Effector memory CD4-positive, alpha-beta T cell (primary cell): ENCODE results near the gene HAAO.

Experiments used
- DNase-seq, 3 donors: peaks; one replicate each; pipeline ENCODE4 v3.0.0-alpha.2; 2020
- H3K27ac ChIP-seq: 2 replicates; pipeline ENCODE4 v1.7.0; 2013; ENCODE audit warnings: mild to moderate bottlenecking, low read length, moderate library complexity; ENCODE audit not compliant: insufficient read depth, poor library complexity, severe bottlenecking
- H3K27me3 ChIP-seq: replicated peaks from 2 replicates; pipeline ENCODE4 v1.7.0; 2013; ENCODE audit warnings: mild to moderate bottlenecking, low read length; ENCODE audit not compliant: insufficient read depth, control insufficient read depth, poor library complexity, severe bottlenecking
- H3K36me3 ChIP-seq: 2 replicates; pipeline ENCODE4 v1.7.0; 2013; ENCODE audit warnings: mild to moderate bottlenecking, low read length, moderate library complexity; ENCODE audit not compliant: control insufficient read depth, insufficient read depth
- H3K4me1 ChIP-seq: 2 replicates; pipeline ENCODE4 v1.7.0; 2013; ENCODE audit warnings: low read length, mild to moderate bottlenecking; ENCODE audit not compliant: control insufficient read depth, insufficient read depth, poor library complexity, severe bottlenecking
- H3K4me3 ChIP-seq: 2 replicates; pipeline ENCODE4 v1.7.0; 2013; ENCODE audit warnings: low read length, low read depth, mild to moderate bottlenecking; ENCODE audit not compliant: insufficient read depth, poor library complexity, severe bottlenecking
- H3K9me3 ChIP-seq: 2 replicates; pipeline ENCODE4 v1.7.0; 2013; ENCODE audit warnings: mild to moderate bottlenecking, low read length, moderate library complexity; ENCODE audit not compliant: control insufficient read depth

The HAAO gene

DNA sequence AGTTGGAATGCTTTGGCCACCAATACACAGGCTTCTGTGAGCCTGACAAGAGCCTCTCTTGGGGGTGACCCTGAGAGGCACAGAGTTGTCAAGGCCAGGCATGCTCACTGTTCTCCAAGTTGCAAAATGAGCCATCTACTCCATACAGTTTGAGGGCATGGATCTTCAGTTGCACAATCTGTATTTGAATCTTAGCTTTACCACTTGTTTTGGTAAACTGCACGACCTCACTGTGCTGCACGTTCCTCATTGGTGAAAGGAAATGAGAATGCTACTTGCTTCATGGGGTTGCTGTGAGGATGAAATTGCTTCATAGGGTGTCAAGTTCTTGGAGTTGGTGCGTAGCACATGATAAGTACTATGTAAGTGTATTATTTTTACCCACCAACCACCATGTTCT lies 12.0 kb upstream of the HAAO start:
- Histone ChIP-seq H3K4me1 (no peaks in the 10 kb centered on the region), H3K36me3 (no peaks in the 10 kb centered on the region), H3K27ac (no peak overlapping the region), H3K9me3 (no peaks in the 10 kb centered on the region), H3K4me3 (no peak overlapping the region), H3K27me3 (no peaks in the 10 kb centered on the region)
- DNase-seq = no peak

DNA sequence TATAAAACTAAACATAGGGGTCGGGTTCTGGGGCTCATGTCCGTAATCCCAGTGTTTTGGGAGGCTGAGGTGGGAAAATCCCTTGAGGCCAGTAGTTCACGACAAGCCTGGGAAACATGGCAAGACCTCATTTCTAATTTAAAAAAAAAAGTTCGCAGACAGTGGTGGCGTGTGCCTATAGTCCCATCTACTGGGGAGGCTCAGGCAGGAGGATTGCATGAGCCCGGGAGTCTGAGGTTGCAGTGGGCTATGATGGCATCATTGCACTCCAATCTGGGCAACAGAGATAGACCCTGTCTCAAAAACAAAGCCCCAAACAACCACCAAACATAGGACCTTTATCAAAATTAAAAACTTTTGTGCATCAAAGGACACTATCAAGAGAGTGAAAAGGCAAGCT lies 9.8 kb upstream of the HAAO start:
- DNase-seq = no peak
- no peaks in the 10 kb centered on the region for H3K27me3 ChIP-seq
- H3K36me3 ChIP-seq = no peaks in the 10 kb centered on the region
- no peak overlapping the region for H3K4me3 ChIP-seq
- no peaks in the 10 kb centered on the region for H3K9me3 ChIP-seq
- H3K4me1 ChIP-seq = no peaks in the 10 kb centered on the region
- H3K27ac ChIP-seq = no peak overlapping the region

DNA sequence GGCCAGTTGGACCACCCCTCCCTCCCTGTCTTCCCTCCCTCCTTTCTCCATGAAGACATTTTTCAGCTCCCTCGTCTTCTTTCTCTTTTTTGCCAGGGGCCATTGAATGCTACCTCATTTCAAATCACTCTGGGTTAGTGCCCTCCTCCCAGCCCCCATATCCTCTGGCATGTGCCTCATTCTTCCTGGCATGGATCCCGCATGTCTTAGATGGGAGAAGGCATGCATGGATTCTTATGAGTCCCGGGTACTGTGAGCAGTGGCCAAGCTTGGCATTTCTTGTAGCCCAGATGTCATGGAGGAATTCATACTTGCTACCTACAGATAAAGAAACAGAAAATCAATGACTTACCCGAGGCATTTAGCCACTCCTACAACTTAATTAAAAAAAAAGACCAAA lies 9.0 kb upstream of the HAAO start:
- Histone ChIP-seq H3K27ac (no peak overlapping the region), H3K4me3 (no peak overlapping the region), H3K4me1 (no peaks in the 10 kb centered on the region), H3K27me3 (no peaks in the 10 kb centered on the region), H3K36me3 (no peaks in the 10 kb centered on the region), H3K9me3 (no peaks in the 10 kb centered on the region)
- no peak for DNase-seq

DNA sequence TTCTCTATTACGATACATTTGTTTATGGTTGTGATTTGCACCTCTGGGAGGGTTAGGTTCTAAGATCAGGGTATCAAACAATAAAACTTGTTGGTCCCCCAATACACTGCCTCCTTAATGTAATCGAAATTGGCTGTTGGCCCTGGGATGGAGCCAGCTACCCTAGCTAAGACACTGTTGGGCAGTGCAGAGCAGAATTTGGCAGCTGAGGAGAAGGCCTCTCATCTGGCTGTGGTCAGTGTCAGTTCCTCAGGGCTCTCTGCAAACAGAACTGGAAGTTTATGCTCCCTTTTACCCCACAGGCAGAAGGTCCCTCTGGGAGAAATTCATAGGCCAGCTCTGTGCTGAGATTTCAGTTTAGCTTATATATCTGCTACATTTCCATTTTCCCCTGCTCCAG lies 8.6 kb upstream of the HAAO start:
- H3K27me3 ChIP-seq = no peaks in the 10 kb centered on the region
- H3K4me1 ChIP-seq = no peaks in the 10 kb centered on the region
- no peaks in the 10 kb centered on the region for H3K36me3 ChIP-seq
- no peaks in the 10 kb centered on the region for H3K9me3 ChIP-seq
- no peak overlapping the region for H3K27ac ChIP-seq
- DNase-seq = no peak
- H3K4me3 ChIP-seq = no peak overlapping the region

DNA sequence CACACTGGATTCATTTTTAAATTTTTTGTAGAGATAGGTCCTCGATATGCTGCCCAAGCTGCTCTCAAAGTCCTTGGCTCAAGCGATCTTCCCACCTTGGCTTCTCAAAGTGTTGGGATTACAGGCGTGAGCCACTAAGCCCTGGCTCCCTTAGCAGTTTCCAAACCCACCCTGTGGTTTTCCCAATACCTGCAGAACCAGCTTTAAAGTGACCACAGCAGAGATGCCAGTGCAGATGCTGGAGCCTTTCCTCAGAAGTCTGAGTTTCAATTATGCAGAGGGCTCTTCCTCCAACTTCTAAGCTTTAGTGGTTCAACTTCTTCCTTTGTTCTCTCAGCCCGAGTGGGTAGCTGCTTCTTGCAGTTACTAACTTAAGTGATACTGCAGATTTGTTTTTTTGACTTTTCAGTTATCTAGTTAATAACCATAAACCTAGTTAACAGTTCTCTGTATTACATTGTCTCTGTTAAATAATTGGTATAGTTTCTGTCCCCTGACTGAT lies 8.1 kb upstream of the HAAO start:
- DNase-seq = no peak
- Histone ChIP-seq H3K4me3 (no peak overlapping the region), H3K27me3 (no peaks in the 10 kb centered on the region), H3K4me1 (no peaks in the 10 kb centered on the region), H3K36me3 (no peaks in the 10 kb centered on the region), H3K27ac (no peak overlapping the region), H3K9me3 (no peaks in the 10 kb centered on the region)

DNA sequence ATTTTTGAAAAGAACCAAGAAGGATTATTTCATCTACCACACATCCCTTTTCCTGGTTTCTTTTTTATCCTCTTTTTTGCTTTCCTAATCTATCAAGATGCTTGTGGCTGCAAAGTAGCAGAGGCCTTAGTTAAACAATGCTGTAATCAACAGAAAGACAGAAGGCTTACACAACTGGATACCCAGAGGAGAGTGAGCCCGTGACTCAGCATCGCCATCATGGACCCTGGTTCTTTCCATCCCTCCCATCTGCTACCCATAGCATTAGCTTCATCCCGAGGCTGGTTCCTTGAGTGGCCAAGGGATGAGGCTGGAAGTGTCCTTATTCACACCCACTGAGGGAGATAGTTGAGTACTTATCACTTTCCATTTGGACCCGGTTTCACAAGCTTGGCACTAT lies 7.5 kb upstream of the HAAO start:
- H3K27ac ChIP-seq = no peak overlapping the region
- H3K4me3 ChIP-seq = no peak overlapping the region
- H3K9me3 ChIP-seq = no peaks in the 10 kb centered on the region
- H3K4me1 ChIP-seq = no peaks in the 10 kb centered on the region
- H3K27me3 ChIP-seq = no peaks in the 10 kb centered on the region
- H3K36me3 ChIP-seq = no peaks in the 10 kb centered on the region
- no peak for DNase-seq

DNA sequence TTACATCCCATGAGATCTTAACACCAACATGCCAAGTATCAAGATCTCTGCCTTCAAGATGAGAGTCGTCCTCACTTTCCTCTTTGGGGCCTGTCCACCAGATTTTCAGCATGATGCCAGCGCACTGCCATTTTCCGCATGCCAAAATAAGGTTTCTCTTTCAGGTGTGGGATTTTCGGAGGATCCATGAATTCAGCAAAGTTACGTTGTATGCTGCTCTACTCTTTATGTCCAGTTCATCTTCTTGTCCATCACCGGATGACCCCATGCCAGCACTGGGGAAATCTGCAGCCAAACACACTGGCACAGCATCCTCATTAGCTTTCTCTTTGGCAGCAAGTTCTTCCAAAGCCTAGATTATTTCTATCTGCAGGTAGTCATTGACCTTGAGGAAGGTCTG lies 4.9 kb upstream of the HAAO start:
- DNase-seq = no peak
- Histone ChIP-seq H3K4me1 (peaks cover 9% of the 10 kb centered on the region), H3K27me3 (peaks cover 15% of the 10 kb centered on the region), H3K9me3 (no peaks in the 10 kb centered on the region), H3K4me3 (no peak overlapping the region), H3K27ac (no peak overlapping the region), H3K36me3 (no peaks in the 10 kb centered on the region)

DNA sequence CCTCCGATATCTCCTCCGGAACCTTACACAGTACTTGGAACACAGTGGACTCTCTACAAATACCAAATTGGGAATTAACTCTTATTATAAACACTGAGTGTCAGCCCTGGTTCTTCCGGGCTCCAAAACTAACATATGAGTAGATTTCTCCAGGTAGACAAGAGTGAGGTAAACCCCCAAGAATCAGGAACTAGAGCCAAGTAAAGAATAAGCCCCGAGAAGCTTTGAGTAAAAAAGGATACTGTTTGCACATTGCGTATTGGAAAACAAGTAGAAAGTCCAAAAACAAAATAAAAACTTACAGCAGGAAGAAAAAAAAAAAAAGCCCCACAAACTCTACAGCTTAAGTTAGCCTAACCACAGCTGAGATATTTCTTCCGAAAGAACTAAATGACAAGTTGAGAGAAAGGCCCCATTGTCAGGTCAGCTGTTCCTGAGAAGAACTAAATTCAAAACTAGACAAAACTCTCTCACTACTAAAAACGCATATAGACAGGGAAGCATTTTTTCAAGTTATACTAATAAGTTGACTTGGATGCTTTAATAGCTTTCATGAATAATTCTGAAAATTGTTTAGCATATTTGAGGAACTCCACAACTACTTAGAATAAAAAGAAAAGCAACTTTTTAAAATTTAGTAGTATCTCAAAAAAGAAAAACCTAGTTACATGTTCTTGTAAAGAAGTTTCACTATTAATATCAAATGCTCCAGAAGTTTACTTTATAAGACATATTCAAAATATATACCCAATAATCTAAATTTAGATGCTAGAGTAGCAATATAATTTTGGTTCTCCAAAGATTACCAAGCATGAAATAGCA lies 4.3 kb upstream of the HAAO start:
- DNase-seq = no peak
- H3K27me3 ChIP-seq = peaks cover 15% of the 10 kb centered on the region
- H3K36me3 ChIP-seq = no peaks in the 10 kb centered on the region
- H3K4me3 ChIP-seq = no peak overlapping the region
- H3K4me1 ChIP-seq = peaks cover 13% of the 10 kb centered on the region
- H3K9me3 ChIP-seq = no peaks in the 10 kb centered on the region
- H3K27ac ChIP-seq = no peak overlapping the region

DNA sequence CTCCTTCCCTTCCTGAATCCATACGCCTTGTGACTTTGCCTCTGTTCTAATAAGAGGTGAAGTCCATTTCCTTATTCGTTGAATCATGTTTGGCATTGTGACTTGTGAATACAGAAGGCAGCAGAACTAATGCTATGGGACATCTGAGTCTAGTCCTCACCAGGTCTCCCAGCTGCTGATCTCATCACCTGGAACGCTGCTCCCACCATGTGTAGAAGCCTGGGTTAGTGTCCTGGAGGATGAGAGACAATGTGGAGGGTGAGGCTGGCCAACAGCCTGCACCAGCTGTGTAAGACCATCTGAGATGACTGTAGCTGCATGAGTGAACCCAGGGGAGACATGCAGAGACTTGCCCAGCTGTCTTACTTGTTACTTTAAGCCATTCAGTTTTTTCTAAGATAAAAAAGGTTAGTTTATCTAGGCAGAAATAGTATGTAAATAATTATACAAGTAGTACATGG lies 3.5 kb upstream of the HAAO start:
- peaks cover 13% of the 10 kb centered on the region for H3K4me1 ChIP-seq
- no peak for DNase-seq
- H3K27ac ChIP-seq = no peak overlapping the region
- H3K27me3 ChIP-seq = peaks cover 15% of the 10 kb centered on the region
- H3K36me3 ChIP-seq = no peaks in the 10 kb centered on the region
- no peaks in the 10 kb centered on the region for H3K9me3 ChIP-seq
- H3K4me3 ChIP-seq = no peak overlapping the region

DNA sequence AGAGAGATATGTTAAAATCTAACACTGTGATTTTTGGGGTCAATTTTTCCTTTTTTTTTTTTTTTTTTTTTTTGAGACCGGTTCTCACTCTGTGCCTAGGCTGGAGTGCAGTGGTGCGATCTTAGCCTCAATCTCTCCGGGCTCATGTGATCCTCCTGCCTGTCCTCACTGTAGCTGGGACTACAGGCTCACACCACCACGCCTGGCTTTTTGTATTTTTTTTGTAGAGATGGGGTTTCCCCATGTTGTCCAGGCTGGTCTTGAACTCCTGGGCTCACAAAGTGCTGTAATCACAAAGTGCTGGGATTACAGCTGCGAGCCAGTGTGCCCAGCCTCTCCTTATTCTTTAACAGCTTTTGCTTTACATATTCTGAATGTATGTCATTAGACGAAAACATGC lies 2.9 kb upstream of the HAAO start:
- Histone ChIP-seq H3K36me3 (no peaks in the 10 kb centered on the region), H3K9me3 (no peaks in the 10 kb centered on the region), H3K4me1 (peaks cover 13% of the 10 kb centered on the region), H3K27ac (no peak overlapping the region), H3K4me3 (no peak overlapping the region), H3K27me3 (peaks cover 15% of the 10 kb centered on the region)
- DNase-seq = no peak
